ENCODE results near the gene DIAPH3. TPM values are rescaled to one million over a fixed set of nuclear protein-coding genes. Genes with fewer than 3 reads are reported as not detected.

The DIAPH3 gene
- total RNA-seq, 1 donor from 2014 or later, result 12.7 TPM

DNA sequence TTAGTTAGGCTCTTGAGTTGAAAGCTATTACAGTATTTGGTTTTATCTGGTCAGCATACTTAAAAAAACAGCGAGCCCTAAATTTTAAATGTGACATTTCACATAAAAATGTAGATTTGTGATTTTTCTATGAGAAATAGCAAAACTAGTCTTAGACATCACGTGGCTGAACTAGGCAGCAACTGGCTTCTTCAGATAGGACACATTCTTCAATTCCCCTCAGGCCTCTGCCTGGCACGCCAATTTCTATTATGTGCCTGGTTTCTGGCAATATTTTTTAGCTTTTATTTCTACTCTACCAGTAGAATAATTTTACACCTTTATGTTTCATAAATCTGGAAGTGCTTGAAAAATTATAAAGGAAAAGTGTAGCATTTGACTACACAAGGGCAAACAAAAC, 433.7 kb downstream of the DIAPH3 start:
- no peak for DNase-seq (ENCODE audit: low read depth, low spot score)

DNA sequence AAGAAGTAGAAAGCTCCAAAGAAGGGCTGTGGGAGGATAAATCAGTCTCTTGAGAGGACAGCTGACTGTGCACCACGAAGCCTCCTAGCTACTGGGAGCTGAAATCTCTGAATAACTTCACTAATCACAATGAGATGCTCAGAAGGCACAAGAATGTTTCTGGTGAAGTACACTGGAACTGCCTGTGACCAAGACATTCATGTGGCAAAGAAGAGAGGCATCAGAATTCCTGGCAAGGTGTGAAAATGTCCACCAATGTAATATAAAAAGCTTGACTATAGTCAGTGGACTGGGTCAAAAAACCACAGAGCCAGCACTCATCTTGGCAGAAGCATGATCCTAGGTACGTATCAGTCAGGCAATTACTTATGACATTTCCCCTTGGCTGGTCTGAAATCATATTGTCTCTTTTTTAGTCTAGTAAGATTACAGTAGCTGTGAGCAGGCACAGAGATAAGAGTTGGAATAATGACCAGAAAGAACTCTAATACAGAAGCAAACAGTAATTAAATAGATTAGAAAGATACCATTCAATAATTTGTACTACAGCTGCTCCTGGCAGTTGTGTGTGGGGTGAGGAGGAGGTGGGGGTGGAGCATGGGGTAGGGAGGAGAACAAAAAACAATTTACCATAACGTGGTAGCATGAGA, 434.7 kb downstream of the DIAPH3 start:
- no peak for DNase-seq (ENCODE audit: low read depth, low spot score)

DNA sequence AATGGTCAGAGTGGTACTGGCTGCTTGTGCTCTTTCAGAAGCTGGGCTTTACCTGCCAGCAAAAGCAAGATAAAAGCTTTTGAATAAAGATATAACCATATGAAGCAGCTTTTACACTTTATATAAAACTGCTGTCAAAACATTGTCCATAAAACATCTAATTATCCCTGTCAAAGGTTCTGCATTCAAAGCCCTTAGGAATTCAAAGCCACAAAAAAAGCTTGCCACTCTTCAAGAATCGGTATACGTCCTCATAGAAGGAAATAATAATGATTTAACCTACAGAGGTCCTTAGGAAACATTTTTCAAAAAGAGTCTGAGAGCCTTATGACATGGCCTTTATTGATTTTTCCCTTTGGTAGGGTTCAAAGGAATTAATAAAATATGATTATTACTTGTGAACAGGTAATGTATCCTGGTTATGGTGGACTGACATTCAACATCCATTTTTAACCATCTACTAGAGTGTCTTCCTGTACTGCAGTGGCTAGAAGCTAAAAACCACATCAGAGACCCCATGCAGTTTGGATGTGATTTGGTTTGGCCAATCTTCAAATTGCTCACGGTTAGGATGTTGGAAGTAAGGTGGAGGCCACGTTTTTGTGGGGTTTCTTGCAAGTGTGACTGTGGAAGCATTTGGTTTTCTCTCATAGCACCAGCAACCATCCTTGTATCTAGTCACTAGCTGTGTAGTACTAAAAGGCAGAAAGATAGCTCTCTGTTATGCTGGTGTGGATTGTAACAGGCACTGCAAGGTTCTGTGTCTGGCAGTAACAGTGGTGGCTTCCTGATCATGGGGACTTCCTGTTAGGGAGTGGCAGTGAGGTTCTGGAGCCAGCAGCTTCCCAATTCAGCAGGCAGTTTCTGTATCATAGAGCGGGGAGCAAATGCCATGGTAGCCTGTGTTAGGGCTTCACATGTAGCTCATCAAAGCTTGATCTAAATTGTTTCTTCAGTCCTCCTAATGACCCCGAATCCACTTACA, 441.5 kb downstream of the DIAPH3 start:
- no peak for DNase-seq (ENCODE audit: low read depth, low spot score)

DNA sequence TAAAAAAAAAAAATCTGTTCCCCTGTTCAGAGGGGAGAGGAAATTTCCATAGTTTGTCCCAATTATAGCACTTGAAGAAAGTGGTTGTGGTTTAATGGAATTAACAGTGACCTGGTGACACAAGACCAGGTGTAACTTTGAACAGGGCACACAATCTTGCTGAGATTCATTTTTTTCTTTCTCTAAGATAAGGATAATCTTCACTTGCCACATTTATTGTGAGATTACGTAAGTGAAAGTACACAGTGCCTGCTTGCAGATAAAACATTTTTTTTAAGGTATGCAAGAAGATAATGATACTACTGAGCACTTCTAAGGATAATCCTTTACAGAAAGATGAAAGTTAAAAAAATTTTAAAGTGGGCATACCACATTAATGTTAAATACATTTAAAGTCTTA, 448.1 kb downstream of the DIAPH3 start:
- no peak for DNase-seq (ENCODE audit: low read depth, low spot score)

DNA sequence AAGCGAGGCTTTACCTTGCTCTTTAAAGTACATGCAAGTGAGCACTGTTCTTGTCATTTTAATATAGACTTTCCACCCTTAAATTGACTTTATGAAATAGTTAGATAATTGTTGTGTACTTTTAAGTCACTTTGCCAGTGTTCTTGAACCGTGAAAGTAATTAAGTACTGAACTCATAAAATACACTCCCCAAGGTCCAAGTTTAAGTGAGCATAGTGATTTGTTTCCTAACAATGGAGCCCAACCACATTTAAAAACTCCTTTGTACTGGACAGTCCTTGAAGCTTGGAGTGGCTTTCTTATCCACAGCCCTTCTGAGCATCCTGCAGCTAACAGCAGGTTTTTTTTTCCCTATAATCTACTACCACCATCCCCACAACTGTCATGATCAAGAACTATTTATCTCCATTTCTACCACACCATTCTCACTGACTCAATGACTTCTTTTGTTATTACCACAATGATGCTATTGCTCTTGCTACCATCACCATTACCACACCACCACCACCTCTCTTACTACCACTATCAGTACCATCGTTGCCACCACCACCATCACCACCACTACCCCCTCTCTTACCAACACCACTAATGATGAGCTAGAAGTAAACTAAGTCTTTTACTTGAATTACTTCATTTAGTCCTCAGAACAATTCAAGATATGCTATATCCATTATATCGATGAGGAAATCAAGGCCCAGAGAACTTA, 452.6 kb downstream of the DIAPH3 start:
- DNase-seq (ENCODE audit: low read depth, low spot score), result no peak

DNA sequence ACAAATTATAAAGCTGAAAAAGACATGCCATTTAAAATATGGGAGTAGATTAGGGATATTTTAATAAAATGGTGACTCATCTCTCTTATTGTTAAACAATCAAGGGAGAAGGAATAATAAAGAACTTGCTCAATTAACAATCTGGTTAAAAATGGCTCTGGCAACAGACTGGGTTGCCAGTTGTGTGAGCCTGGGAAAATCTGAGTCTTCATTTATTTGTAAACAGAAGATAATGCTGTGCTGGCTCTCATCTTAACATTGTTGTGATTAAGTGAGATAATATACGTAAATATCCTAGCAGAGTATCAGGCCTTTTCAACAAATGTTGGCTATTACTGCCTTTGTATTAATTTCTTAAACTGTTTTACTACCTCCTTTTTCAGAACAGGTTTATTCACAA, 453.3 kb downstream of the DIAPH3 start:
- DNase-seq (ENCODE audit: low read depth, low spot score), result no peak

DNA sequence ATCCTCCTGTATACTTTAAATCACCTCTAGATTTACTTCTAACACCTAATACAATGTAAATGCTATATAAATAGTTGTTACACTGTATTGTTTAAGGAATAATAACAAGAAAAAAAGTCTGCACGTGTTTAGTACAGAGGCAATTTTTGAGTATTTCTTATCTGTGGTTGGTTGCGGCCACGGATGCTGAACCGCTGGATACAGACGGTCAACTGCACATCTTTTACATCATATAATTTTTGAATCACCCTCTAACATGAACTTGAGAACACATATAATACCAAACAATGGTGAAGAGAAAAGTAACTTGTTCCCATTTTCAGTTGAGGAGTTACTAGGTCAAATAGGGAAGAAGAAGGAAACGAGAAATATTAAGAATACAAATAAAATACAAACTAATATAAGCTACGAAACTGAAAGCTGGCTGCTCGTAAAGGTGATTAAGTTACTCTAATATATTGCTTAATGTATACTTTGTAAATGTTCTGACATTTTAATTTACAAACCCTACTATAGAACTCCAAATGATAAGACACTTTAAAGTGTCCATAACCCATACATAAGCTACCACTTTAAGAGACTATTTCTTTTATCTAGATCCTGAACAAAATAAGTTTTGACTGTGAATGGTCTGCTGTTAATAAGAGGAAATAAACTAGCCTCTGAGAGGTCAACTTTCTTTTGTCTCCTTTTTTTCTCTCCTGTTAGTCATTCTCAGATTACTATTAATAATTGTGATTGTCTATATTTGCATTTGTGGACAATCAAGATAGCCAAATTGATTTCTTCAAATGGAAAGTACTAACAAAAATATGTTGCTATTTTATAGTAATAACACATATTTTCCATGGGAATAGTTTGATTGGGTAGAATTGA, 457.4 kb downstream of the DIAPH3 start:
- no peak for DNase-seq (ENCODE audit: low read depth, low spot score)

DNA sequence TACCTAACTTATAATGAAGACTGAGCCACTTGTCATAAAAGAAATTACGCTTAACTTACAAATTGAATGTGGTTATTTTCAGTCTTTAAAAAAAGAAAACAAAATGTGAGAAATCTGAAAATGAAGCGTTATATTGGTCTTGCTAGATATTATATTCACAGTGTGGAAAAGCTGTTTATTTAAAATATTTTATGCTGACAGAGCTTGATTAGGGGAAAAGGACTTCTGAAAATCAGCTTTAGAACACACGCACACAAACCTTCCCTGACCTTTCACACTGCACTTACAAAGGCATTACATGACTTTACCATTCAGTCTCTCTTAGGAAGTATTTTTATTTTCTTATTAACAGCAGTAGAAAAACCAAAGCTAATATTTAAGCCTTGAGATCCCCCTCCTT, 461.5 kb downstream of the DIAPH3 start:
- DNase-seq (ENCODE audit: low read depth, low spot score), result no peak

DNA sequence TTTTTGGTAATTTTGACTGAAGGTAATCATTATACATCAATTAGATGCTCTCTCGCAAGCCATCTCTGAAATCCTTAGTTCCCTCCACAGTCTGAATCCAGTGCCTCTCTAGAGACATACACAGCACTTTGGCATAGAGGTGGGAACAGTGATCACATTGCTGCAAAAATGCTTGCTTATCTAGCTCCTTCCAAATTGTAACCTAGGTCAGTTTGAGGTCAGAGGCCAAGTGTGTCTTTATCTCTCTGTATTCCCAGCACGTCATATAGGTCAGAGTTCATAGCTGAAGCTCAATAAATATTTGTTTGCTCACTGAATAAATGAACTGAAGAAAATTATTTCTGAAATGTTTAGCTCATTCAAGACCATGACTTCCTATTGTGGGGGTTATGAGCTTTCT, 462.5 kb downstream of the DIAPH3 start:
- no peak for DNase-seq (ENCODE audit: low read depth, low spot score)

DNA sequence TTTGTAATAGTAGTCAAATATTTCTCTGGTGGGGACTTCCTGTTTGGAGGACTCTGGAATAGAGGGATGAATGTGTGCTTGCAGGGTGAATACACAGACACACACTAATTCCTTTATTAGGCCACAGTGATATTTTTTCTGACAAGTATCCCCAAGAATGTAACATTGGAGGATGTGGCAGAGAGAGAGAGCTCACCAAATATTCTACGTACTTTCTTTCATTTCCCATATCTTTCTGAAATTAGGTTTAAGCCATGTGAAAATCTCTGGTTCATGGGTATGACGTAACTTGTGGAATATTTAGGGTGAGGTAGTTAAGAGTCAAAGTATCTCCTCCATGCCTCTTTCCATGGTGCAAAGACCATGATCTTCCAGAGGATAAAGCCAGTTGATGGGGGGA, 463.4 kb downstream of the DIAPH3 start:
- no peak for DNase-seq (ENCODE audit: low read depth, low spot score)

DNA sequence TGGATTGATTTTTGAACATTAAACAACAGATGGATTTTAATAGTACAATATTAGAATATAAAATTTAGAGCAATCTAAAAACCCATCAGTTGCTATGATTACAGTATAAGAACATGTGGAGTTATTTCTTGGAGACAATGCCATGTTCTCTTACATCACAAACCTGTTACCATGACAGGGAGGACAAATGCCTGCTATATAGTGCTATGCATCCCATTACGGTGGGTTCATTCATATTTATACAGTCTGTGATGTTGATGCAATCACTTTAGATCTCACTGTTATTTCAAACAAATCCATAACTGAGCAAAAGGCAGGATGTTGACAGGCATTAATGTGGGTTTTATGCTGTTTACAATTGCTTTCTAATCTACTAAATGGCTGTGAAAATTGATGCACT, 467.5 kb downstream of the DIAPH3 start:
- no peak for DNase-seq (ENCODE audit: low read depth, low spot score)

DNA sequence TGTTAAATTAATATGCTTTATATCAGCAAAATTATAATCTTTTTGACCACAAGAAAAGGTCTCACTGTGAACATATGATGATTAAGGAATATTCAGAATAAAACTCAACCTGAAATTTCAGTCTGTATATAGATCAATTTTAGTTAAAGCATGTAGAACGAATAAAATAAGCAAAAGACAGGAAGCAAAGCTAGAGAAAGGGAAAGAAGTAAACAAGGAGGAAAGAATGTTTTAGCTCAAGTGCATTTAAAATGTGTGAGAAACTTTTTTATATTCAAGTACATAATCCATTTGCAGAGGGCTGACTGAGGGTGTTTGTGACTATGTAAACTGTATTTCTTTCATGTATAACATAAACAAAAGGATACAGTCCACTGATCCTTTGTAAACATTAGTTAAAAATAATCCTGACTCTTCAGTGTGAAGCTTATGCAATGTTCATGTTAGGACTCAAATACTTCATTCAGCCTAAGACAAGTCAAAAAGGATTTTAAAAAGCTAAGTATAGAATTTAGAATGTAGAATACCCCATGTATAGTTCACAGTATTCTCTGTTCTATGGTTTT, 472.1 kb downstream of the DIAPH3 start:
- no peak for DNase-seq (ENCODE audit: low read depth, low spot score)

DNA sequence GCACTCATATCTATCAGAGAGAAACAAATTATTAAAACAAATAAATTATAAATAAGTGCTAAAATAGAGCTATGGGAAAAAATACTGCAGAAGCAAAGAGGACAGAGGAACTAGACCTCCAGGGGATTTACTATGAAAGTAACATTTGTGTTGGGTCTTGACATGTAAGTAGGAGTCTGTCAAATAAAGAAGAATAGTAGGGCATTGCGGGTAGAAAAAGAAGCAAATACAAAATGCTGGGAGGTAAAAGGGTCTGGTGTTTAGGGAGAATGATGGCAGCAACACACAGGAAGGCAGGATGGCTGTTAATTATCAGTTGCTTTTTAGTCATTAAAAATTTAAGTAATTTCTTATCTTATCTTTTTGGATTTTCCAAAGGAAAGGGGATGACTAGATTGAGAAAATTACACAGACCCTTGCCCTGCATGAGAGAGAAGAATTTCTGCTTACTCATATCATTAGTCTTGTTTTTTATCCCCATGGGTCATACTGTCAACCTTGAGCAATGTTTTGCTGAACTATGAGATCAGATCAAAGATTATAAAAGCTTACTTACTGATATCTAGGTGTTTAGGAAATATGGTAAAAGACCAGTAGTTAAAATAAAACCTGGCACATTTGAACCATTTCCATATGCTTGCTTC, 472.7 kb downstream of the DIAPH3 start:
- no peak for DNase-seq (ENCODE audit: low read depth, low spot score)

DNA sequence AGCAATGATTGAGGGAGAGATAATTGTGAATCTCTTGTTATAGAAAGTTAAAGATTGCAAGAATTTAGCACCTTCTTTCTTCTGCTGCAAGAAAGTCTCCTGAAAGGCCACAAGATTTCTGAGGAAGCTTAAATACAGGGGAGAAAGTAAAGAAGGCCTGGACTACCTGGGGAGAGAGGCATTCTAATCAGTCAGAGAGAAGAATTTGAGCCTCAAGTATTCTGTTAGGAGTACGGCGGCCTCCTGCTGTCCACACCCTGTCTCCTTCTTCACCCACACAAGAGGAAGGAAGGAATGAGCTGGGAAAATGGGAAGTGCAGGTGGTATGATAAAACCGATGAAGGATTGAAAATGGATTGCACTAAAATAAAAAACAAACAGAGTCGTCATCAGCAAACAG, 474.7 kb downstream of the DIAPH3 start:
- no peak for DNase-seq (ENCODE audit: low read depth, low spot score)

DNA sequence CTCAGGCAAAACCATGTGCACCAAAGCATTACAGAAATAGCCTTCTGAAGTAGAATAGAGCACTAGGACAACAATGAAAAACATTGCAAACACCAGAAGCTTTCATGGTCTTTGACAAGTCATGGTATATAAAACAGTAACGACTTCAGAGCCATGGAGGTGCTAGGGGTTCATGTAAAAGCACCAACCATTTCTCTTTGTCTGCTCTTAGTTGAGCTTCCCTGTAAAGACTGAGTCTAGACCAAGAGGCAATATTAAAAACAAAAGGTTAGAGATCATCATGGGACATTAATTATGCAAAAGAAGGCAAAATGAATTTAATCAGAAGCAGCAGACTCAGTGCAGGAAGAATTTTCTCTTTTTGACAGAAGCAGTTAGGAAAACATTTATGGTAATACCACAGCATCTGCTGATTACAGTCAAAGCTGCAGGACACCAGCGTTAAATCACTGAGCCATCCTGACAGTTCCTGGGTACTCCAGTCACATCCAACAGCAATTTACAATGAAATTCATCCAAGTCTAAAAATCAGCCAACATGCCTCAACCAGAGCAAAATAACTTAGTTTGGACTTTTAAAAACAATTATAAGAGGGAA, 476.8 kb downstream of the DIAPH3 start:
- no peak for DNase-seq (ENCODE audit: low read depth, low spot score)

DNA sequence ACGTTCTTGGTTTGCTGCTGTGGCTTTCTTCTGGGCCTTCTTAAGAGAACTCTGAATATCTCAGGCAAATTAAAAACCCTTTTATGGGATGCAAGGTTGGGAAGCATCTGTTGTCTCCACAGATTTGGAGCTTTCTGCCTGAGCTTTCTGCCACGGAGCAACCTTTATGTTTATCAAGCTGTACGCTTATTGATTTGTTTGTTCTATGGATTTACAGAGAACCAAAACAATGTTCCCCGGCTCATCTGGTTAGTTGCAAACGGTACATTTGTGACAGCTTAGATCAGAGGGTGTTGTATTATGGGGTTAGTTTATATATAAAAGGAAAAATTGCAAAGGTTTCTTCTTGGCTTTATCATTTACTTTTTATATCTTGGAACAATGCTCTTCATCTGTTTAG, 479.6 kb downstream of the DIAPH3 start:
- DNase-seq (ENCODE audit: low read depth, low spot score), result no peak

DNA sequence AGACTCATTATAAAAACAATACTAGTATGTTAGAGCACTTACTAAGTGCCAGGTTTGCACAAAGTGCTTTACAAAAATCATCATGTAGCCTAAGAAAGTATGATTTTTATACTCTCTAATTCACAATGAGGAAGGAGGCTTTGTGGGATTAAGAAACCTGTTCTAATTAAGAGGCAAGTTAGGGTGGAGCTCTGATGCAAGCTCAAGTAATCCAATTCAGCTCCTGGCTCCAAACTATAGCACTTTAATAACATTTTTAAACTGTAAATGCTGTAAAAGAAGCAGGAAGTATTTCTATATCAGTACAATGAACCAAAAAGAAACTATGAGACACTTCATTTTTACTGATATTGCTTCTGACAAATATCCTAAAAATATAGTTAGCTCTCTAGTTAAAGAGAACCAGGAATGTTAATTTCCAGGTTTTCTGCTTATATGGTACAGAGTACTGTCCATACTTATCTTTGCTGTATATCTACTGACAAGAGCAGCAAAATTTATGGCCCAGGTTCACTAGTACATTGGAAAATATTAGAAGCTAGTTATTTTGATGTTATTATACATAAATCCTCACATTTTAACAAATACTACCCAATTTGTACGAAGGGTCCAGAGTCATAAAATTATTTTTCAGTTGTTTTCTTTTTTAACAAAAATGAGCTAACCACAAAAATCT, 482.0 kb downstream of the DIAPH3 start:
- no peak for DNase-seq (ENCODE audit: low read depth, low spot score)

DNA sequence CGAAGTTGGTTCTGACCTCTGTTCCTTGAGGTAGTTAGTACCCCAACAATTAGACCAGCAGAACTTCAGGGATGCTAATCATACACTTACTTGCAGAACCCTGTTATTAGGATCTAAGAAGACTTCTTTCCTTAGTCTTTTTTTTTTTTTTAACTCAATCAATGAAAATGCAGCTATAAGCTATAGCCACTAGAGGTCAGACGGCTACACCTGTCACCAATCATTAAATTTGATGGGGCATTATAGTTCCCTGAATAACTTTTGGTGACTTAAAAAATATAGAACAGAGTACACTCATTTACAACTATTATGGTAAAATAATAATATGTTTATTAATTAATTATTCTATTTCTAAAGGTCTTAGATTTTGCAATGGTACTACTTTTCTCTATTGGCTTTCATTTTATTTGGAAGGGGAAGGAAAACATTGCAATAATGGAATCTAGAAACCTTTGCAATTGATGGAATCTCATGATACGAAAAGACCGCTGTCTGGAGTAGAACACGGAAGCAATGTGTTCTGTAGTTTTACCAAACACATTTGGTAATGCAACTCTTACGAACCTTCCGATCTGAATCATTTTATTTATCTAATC, 483.2 kb downstream of the DIAPH3 start:
- DNase-seq (ENCODE audit: low read depth, low spot score), result no peak

DNA sequence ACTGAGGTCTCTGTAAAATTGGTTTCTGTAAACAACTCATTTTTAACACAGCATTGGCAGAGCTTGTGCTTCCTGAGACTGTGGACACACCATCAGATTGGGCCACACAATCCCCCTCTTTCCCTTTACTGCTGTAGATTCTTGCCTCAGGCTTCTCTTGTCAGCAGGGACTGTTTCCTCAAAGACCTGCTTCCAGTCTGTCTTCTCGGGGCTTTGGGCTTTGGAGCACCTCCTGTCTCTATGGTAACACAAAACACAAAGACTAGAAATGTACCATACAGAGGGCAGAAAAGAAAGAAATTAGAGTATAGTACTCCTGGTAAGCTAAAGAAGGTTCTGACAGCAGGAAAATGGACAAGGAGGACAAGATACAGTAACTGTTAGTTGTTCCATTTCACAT, 484.5 kb downstream of the DIAPH3 start:
- DNase-seq (ENCODE audit: low read depth, low spot score), result no peak

Data from pulmonary artery endothelial cell (primary cell).